Epidermal melanocyte (primary cell): ENCODE results near the gene JMJD1C.
A peak's percentile ranks its signal among the peaks of the same experiment; 100 is the strongest.
"Not testable (repeated sequence)": the region's sequence is repeated elsewhere in the genome, so short reads cannot be mapped to it uniquely, and the experiment has no call there.

Source experiments
- DNase-seq: peaks from one replicate; pipeline ENCODE4 v3.0.0; 2011; ENCODE audit warnings: low spot score; ENCODE audit not compliant: insufficient read length

The JMJD1C gene

DNA sequence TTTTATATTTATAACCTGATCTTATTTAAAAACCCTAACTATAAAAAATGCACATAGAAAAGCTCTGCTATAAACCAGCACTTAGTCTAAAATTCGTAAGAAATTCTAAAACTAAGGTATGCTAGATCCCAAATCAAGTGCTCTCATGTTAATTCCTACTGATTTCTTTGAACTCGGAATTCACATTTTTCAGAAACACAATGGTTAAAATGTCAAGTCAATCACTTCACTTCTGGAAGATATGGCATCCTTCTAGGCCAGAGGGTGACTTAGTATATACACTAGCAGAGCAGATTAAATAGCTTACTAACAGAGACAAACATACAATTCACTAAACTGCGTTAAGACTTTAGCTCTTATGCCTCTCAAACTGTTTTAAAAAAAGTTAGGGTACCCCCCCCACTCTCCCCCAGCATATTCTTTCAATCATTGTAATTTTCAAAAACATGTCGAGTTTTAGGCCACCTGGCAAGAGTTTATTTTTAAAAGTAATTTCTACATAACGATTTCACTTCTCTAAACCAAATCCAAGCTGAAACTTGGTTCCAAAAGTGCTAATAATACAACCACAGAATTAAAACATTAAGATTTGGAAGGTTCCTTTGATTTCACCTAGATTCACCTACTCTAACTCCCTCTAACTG, 203.2 kb downstream of the JMJD1C start:
- DNase-seq: no peak

DNA sequence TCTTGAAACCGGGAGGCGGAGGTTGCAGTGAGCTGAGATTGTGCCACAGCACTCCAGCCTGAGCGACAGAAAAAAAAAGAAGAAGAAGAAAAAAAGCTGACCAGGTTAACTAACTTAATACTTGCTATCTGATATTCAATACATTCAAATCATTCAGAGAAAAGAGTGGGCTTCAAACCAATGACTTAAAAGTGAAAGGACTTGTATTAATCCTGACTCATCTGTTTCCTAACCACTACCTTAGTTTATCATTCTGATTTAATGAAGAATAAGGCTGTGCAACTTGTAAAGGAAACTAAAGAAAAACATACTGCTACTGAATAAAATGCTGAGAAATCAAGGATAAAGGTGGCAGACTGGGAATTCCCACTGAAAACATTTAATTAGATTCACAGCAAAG, 204.3 kb downstream of the JMJD1C start:
- DNase-seq: no peak

DNA sequence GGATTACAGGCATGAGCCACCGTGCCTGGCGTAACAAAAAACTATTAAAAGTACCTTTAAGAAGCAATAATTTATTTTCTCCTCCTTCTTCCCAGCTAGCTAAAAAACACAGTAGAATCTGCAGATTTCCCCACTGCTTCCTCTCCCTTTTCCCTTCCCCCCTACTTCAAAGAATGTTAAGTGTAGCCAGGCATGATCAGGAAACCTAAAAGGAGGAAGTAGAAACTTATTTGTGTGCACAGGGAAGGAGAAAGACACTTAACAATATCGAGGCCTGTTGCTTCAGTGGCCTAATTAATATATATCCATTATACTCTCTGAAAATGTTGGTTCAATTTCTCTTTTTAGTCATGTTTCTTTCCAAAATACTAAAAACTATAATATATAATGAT, 204.9 kb downstream of the JMJD1C start:
- DNase-seq: no peak

DNA sequence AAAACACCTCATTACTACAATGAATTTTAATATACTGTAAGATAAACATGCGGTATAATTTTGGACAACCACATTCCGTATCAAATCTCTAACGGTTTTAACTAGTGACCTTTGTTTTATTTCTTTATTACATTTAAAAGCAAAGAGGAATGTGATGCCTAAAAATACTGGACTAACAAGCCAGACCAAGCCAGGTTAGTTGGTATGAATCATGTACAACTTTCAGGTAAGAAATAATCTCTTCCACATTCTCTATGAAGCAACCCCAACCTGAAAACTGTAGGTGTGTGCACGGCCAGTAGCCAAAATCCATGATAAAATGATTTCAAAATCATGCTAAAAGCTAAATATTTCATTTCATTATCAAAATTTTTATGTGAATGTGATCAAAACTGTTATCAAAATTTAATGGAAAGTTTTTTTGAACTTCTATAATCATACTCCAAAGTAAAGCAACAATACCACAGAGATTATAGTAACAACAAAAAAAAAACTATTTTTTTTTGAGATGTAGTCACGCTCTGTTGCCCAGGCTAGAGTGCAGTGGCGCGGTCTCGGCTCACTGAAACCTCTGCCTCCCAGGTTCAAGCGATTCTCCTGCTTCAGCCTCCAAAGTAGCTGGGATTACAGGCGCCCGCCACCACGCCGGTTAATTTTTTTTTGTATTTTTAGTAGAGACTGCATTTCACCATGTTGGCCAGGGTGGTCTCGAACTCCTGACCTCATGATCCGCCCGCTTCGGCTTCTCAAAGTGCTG, 205.5 kb downstream of the JMJD1C start:
- DNase-seq: no peak

DNA sequence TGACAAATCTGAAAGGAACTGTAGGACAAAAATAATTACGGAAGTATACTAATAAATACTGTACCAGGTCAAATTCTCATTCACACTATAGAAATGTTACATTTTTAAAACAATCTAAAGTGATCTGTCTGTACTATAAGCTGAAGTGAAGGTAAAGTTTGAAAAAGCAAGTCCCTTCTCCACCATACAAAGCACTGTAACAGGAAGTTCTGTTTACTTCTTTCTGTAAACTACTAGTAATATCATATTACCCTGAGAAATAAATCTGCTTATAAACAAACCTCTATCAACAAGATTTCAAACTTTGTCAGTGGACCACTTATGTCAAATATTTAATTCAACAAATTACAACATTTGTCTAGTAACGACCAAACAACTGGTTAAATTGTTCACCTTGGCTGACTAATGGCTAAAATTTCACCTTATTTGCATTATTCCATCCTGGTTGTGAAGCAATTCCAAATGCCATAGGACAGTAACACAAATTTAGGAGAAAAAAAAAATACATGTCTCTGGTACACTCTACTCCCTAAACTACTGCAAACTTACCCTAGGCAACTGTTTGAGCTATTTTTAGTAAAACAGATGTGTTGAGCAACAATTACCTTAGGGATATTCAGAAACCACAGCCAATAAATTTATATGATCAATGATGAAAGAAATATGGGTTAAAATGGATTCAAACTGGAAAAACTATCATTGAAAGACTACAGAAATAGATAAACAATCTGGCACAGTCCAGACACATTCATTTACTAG, 206.7 kb downstream of the JMJD1C start:
- DNase-seq: no peak

DNA sequence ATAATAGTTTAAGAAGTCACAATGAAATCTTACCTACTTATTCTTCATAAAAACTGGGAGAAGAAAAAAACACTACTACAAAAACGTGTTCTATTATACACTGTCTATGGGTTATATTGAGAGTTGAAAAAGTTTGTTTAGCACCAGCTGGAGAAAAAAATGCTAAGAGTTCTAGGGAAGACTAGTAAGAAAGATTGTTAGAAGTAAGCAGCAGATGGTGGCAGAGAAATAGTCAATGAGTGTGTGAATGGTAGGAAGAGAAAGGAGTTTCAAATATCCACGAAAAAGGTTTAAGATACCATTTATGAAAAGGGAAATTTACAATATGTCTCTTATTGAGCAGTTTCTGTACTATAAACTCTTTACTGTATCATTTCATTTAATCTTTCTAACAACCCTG, 208.0 kb downstream of the JMJD1C start:
- no peak for DNase-seq

DNA sequence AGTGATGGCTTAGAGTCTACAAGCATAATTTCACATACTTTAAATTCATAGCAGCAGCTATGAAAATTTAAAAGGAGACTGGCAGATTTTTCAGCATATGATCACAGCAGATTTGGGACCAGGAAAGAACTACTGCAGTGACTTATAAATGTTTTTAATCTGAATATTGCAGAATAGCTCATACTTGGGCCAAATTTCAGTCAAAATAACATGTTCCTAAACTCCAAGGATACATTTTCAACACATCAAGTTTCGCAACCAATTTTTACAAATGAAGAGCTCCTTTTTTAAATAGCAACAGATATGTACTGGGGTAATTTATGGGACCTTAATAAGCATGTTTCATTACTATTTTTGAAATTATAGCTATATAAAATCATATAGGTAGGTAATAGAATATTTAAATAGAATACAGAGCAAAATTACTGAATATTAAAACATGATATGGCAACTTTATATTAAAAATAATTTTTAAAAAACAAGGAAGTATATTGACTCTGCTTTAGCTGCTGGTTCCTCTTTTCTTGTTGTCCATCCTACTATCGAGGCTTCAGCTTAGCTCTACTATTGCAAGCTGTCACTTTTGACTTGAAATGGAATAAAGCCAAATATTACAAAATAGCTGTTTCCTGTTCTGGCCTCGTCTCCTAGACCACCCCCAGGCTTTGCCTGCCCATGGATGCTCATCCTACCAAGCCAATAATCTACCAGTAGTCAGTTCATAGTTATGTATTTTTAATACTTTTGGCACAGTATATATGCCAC, 209.6 kb downstream of the JMJD1C start:
- DNase-seq: no peak

DNA sequence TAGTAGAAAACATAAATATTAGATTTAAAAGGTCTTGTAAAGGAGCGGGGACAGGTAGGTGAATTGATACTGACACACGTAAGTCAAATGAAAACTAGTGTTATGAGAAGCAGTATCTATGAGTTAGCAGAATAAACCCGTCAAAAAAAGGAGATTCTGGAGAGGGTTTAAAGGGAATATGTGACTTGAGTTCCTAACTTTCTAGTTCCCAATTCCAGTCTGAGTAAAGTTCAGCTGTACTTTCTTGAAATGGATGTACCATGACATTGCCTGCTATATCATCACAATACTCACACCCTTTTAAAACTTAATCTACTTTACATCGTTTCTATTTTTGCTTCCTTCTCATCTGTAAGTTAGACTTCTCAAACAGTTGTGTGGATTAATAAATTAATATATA, 210.5 kb downstream of the JMJD1C start:
- no peak for DNase-seq

DNA sequence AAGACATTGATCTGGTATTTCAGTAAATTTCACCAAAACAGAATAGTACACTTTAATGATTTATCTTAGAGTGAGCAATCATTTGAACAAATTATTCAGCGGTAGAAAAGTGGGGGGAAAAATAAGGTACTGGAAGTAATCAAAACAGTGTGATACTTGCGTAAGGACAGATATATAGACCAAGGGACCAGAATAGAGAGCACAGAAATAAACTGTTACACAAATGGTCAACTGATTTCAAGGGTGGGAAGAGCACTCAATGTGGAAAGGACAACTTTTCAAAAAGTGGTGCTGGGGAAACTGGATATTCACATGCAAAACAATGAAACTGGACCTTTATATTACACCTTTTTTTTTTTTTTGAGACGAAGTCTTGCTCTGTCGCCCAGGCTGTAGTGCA, 212.7 kb downstream of the JMJD1C start:
- DNase-seq: no peak

DNA sequence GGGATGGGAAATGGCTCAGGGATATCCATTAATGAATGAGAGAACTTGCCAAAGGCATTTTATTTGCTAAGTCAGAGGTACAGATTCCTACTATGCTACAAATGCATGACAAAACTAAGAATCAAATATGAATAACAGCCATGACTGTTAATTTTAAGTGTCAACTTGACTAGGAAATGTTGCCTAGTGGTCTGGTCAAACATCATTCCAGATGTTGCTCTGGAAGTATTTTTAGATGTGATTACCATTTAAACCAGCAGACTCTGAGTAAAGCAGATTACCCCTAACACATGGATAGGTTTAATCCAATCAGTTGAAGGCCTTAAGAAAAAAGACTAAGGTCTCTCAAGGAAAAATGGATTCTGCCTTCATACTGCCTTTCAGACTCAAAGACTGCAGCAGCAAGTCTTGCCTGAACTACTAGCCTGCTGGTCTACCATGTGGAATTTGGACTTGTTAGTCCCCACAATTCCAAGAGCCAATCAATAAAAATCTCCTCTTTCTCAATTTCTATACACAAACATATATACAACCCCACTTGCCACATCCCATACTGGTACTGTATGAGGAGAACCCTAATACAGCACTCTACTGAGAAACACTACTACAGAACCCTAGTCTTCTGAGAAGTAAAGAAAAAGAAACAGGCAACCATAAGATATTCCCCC, 213.5 kb downstream of the JMJD1C start:
- no peak for DNase-seq

DNA sequence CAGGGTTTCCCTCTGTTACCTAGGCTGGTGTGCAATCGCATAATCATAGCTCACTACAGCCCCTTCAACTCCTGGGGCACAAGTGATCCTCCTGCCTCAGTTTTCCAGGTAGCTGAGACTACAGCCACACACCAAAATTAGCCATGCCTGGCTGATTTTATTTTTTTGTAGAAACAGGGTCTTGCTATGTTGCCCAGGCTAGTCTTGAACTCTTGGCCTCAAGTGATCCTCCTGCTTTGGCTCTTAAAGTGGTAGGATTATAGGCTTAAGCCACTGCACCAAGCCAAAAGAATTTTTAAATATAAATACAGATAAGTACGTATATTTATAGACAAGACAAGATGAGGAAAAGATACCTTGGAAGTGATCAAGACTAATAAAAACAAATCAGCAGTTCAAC, 215.7 kb downstream of the JMJD1C start:
- no peak for DNase-seq

DNA sequence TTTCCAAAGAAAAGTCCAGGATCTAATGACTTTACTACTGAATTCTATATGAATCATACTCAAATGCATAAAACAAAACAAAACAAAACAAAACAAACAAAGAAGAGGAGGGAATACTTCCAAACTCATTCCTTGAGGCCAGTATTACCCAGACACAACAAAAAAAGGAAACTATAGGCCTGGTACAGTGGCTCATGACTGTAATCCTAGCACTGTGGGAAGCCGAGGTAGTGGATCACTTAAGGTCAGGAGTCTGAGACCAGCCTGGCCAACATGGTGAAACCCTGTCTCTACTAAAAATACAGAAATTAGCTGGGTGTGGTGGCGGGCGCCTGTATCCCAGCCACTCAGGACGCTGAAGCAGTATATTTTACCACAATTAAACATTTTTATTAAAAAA, 218.0 kb downstream of the JMJD1C start:
- no peak for DNase-seq

DNA sequence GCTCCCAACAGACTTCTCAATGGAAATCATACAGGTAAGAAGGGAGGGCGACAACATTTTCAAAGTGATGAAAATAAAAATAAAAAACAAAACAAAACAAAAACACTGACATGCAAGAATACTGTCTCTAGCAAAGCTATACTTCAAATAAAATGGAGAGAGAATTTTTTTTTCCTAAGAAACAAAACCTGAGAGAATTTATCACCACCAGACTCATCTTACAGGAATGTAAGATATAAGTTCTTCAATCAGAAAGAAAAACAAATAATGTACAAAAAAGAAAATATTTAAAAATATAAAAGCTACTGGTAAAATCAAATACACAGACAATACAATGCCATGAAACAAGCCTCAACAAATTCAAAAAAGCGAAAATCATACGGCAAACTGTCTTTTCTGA, 219.4 kb downstream of the JMJD1C start:
- DNase-seq: no peak

DNA sequence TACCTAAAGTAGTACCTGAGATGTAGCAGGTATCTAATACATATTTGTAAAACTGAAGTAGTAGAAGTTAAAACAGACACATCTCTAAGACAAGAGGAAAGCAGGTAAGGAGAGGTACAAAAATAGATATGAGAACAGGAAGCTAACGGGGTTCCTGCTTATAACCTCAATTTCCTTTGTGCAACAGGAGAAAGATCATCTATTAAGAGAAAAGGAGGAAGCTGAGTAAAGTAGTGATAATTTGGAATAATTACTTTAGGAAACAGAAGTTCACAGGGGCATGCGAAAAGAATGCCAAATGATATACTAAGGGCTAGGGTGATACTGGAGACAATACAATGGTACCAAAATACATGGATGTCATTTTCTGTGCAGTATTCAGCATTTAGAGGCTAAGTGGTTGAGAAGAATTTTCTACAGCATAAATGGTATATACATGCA, 223.9 kb downstream of the JMJD1C start:
- DNase-seq: no peak

DNA sequence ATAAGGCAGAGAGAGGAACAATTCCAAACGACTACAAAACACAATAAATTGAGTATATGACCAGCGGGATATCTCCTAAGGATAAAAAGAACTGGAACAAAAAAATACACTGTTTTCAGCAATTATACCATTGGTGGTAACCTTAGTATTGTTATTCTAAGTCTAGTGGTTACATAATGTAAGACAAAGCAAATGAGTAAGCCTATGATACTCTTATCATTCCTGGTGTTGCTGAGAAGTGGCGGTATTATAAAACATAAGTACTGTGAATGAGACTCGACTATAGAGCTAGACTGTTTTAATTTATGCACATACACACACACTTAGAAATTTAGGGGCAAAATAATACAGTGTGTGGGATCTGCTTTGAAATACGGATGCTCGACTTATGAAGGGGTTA, 225.0 kb downstream of the JMJD1C start:
- DNase-seq: no peak

DNA sequence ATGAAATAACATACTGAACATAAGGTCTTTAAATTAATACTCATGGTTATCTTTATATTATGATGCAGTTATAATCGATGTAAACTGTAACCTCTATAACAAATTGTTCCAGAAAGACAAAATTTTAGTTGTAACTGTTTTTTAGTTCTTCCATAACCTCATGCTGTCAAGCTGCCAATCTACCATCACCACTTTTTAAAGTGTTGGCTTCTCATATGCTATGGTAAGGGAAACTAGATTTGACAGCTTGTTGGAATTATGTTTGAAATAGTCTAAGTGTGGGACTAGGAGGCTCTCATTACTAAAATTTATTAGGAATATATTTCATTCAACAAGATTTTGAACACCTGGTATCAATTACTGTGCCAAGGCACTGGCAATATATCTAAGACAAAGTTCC, 227.3 kb downstream of the JMJD1C start:
- DNase-seq: no peak

DNA sequence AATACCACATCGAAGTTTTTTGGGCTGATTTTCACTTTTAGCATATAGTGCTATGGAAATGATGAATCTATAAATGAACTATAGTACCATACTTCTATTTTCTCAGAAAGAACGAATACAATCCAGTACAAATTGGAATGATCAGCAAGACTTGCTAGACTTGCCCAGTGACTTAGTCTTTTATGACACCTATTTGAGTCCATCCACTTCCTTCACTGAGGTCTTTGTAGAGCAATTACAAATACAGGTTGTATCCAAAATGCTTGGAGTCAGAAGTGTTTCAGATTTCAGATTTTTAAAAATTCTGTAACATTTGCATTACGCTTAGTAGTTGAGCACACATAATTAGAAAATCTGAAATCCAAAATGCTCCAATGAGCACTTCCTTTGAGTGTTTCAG, 228.4 kb downstream of the JMJD1C start:
- DNase-seq: no peak

DNA sequence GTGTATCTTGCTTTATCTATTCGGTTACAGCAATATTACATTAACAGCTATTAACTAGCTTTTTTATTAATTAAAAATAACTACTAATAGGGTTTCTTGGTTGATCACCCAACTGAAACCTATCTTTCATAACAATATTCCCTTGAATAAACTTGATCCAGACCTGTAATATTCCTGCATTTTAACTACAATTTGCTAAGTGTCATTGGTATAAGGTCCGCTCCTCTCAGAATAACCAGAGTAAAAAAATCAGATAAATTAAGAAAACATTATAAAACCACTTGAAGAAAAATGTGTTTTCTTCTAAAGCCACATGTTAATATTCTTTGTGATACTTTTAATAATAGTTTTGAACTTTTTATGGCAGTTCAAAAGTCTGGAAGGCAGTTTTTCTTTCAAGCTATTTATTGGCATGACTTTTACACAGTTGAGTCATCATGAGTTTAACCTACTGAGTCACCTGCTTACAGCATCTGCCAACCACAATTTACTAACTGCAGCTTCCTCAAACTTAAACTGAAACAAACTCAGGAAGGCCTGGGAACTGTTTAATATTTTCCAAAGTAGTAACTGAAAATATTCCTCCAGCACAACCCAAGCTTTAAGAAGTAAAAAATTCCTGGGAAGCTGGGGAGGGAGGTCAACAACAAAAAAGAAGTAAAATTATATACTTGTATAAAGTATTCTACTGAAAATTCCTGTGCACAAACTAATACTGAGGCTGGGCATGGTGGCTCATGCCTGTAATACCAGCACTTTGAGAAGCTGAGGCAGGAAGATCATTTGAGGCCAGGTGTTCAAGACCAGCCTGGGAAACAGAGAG, 229.5 kb downstream of the JMJD1C start:
- DNase-seq: peak; percentile 18

DNA sequence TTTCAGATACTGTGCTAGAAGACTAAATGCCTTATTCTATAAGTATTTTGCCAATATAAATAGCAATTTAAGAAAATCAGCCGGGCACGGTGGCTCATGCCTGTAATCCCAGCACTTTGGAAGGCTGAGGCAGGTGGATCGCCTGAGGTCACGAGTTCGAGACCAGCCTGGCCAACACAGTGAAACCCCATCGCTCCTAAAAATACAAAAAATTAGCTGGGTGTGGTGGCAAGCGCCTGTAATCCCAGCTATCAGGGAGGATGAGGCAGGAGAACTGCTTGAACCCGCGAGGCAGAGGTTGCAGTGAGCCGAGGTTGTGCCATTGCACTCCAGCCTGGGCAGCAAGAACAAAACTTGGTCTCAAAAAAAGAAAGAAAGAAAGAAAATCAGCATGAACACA, 230.6 kb downstream of the JMJD1C start:
- not testable (repeated sequence) for DNase-seq

DNA sequence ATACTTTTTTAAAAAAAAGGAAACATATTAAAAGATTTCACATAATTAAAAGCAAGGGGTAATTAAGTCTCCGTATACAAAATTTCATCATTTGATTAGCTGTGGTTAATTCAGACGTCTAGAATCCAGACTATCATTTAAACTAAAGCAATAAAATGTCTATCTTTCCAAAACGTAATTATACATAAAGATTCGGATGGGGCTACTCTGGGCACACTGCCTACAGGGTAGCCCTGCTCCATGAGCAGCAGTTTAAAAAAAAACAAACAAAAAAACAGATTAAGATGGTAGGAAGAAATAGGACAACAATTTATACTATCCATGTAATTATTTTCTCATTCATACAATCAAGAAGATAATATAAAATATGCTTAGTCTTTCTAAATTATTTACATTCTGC, 236.6 kb downstream of the JMJD1C start:
- DNase-seq: no peak
